ENCODE data around the gene SPCS1. TPM values are rescaled to one million over a fixed set of nuclear protein-coding genes. Genes with fewer than 3 reads are reported as not detected.
A peak's percentile ranks its signal among the peaks of the same experiment; 100 is the strongest.

SPCS1 gene
- polyA plus RNA-seq, 12 donors, result 75.6 to 111 (median 89.1) TPM; not detected in 1

- DNase-seq, result no peak
Measured at GRCh38 chr3:52689151-52689550, 16.8 kb upstream of the SPCS1 start.

- no peak for DNase-seq
Measured at GRCh38 chr3:52690560-52690959, 15.3 kb upstream of the SPCS1 start.

GRCh38 chr3:52693071-52693470, 12.8 kb upstream of the SPCS1 start:
- no peak for DNase-seq

- DNase-seq, result no peak
Measured at GRCh38 chr3:52694528-52695189, 11.2 kb upstream of the SPCS1 start.

GRCh38 chr3:52695798-52696671, 9.9 kb upstream of the SPCS1 start:
- no peak for DNase-seq

GRCh38 chr3:52696830-52697631, 8.9 kb upstream of the SPCS1 start:
- no peak for DNase-seq

GRCh38 chr3:52697632-52697965, 8.3 kb upstream of the SPCS1 start:
- DNase-seq, result no peak

- DNase-seq, result no peak
Measured at GRCh38 chr3:52703341-52703740, 2.6 kb upstream of the SPCS1 start.

GRCh38 chr3:52704611-52705437, 1.1 kb upstream of the SPCS1 start:
- peak; percentile 43 for DNase-seq

GRCh38 chr3:52705438-52705687, 543 bp upstream of the SPCS1 start:
- DNase-seq, result no peak

GRCh38 chr3:52707585-52707984, 1.7 kb downstream of the SPCS1 start:
- DNase-seq, result no peak

- no peak for DNase-seq
Measured at GRCh38 chr3:52710512-52710911, 4.6 kb downstream of the SPCS1 start.

GRCh38 chr3:52712291-52713212, 6.6 kb downstream of the SPCS1 start:
- DNase-seq, result no peak

GRCh38 chr3:52714335-52715302, 8.7 kb downstream of the SPCS1 start:
- no peak for DNase-seq

- no peak for DNase-seq
Measured at GRCh38 chr3:52715714-52716305, 9.9 kb downstream of the SPCS1 start.

- no peak for DNase-seq
Measured at GRCh38 chr3:52719618-52720017, 13.7 kb downstream of the SPCS1 start.

- no peak for DNase-seq
Measured at GRCh38 chr3:52721002-52721729, 15.3 kb downstream of the SPCS1 start.

GRCh38 chr3:52721730-52722008, 15.8 kb downstream of the SPCS1 start:
- DNase-seq, result no peak

- no peak for DNase-seq
Measured at GRCh38 chr3:52722491-52722890, 16.6 kb downstream of the SPCS1 start.
